Measurements from ENCODE around the gene ATRNL1. TPM values are rescaled to one million over a fixed set of nuclear protein-coding genes. Genes with fewer than 3 reads are reported as not detected.

Gene ATRNL1
- total RNA-seq, 1 experiment from 2014 or later = 28.7 TPM

DNA sequence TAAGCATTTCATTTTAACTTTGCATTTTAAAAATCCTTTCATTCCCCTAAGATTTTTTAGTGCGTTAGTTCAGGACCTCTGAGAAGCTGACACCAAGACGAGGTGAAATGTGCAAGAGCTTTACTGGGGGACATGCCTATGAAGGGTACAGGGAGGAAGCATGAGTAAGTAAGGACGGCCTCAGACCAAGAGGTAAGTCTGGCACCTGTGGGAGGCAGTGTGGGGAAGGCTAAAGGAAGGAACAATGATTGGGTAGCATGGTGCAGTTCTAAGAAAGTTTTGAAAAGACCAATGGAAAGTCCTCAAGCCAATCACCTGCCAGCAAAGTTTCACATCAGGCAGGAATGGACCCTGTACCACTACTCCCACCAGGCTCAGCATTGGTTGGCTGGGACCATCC is 810.7 kb downstream of the ATRNL1 start:
- Mint-ChIP-seq H3K4me1 (peaks cover 21% of the 10 kb centered on the region), H3K36me3 (no peaks in the 10 kb centered on the region), H3K4me3 (no peak overlapping the region), H3K27me3 (ENCODE audit: low read depth) (no peaks in the 10 kb centered on the region), H3K27ac (no peak overlapping the region), H3K9me3 (no peaks in the 10 kb centered on the region)
- POLR2A ChIA-PET = no interaction called here
- CTCF ChIA-PET = interaction anchor here (1.5 kb wide), 2 partner anchors 23 to 38 kb away, joined by 3 read pairs; no protein-coding TSS in a partner anchor
- no peak for DNase-seq (ENCODE audit: low spot score)
- ATAC-seq = peak; percentile 87
- TF ChIP-seq ZNF232 (CRISPR knock-in tag; IDR thresholded peaks at IDR 0.05) (no peak), NFATC4 (CRISPR knock-in tag; IDR thresholded peaks at IDR 0.05) (no peak), NFYB (CRISPR knock-in tag; conservative IDR thresholded peaks at IDR 0.05; ENCODE audit: low read depth) (no peak), SMAD3 (CRISPR knock-in tag; IDR thresholded peaks at IDR 0.05; ENCODE audit: borderline replicate concordance) (no peak), FOXJ3 (CRISPR knock-in tag; IDR thresholded peaks at IDR 0.05; ENCODE audit: borderline replicate concordance) (no peak), KAT7 (CRISPR knock-in tag; IDR thresholded peaks at IDR 0.05; ENCODE audit: borderline replicate concordance) (no peak)
- TF ChIP-seq, protein P1, sequence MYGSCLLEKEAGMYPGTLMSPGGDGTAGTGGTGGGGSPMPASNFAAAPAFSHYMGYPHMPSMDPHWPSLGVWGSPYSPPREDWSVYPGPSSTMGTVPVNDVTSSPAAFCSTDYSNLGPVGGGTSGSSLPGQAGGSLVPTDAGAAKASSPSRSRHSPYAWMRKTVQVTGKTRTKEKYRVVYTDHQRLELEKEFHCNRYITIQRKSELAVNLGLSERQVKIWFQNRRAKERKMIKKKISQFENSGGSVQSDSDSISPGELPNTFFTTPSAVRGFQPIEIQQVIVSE (CRISPR knock-in tag; IDR thresholded peaks at IDR 0.05; ENCODE audit: borderline replicate concordance) = no peak
- TF ChIP-seq, protein P2, sequence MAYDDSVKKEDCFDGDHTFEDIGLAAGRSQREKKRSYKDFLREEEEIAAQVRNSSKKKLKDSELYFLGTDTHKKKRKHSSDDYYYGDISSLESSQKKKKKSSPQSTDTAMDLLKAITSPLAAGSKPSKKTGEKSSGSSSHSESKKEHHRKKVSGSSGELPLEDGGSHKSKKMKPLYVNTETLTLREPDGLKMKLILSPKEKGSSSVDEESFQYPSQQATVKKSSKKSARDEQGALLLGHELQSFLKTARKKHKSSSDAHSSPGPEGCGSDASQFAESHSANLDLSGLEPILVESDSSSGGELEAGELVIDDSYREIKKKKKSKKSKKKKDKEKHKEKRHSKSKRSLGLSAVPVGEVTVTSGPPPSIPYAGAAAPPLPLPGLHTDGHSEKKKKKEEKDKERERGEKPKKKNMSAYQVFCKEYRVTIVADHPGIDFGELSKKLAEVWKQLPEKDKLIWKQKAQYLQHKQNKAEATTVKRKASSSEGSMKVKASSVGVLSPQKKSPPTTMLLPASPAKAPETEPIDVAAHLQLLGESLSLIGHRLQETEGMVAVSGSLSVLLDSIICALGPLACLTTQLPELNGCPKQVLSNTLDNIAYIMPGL (CRISPR knock-in tag; IDR thresholded peaks at IDR 0.05) = no peak
- TF ChIP-seq, protein P3, sequence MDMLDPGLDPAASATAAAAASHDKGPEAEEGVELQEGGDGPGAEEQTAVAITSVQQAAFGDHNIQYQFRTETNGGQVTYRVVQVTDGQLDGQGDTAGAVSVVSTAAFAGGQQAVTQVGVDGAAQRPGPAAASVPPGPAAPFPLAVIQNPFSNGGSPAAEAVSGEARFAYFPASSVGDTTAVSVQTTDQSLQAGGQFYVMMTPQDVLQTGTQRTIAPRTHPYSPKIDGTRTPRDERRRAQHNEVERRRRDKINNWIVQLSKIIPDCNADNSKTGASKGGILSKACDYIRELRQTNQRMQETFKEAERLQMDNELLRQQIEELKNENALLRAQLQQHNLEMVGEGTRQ (CRISPR knock-in tag; IDR thresholded peaks at IDR 0.05) = no peak

DNA sequence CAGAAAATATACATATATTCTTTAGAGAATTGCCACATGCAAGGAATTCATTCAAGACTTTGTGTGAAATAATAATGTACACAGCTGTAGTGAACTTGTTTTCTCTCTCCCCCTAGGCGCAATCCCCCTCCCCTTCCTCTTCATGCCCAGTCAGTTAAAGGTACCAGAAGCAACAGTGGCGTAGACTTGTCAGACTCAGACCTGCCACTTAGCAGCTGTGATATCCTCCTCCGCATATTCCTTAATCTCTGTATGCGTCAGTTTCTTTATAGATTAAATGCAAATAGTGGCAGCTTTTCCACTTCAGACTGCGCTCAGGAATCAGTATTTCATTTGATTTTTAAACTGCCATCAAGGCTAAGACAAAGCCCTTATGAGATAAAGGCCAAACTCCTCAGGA is 815.9 kb downstream of the ATRNL1 start:
- no peaks in the 10 kb centered on the region for H3K27me3 Mint-ChIP-seq (ENCODE audit: low read depth)
- TF ChIP-seq, protein P4, sequence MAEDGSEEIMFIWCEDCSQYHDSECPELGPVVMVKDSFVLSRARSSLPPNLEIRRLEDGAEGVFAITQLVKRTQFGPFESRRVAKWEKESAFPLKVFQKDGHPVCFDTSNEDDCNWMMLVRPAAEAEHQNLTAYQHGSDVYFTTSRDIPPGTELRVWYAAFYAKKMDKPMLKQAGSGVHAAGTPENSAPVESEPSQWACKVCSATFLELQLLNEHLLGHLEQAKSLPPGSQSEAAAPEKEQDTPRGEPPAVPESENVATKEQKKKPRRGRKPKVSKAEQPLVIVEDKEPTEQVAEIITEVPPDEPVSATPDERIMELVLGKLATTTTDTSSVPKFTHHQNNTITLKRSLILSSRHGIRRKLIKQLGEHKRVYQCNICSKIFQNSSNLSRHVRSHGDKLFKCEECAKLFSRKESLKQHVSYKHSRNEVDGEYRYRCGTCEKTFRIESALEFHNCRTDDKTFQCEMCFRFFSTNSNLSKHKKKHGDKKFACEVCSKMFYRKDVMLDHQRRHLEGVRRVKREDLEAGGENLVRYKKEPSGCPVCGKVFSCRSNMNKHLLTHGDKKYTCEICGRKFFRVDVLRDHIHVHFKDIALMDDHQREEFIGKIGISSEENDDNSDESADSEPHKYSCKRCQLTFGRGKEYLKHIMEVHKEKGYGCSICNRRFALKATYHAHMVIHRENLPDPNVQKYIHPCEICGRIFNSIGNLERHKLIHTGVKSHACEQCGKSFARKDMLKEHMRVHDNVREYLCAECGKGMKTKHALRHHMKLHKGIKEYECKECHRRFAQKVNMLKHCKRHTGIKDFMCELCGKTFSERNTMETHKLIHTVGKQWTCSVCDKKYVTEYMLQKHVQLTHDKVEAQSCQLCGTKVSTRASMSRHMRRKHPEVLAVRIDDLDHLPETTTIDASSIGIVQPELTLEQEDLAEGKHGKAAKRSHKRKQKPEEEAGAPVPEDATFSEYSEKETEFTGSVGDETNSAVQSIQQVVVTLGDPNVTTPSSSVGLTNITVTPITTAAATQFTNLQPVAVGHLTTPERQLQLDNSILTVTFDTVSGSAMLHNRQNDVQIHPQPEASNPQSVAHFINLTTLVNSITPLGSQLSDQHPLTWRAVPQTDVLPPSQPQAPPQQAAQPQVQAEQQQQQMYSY (CRISPR knock-in tag; IDR thresholded peaks at IDR 0.05) = no peak
- TF ChIP-seq ESRRA (CRISPR knock-in tag; IDR thresholded peaks at IDR 0.05; ENCODE audit: borderline replicate concordance) (no peak), JAZF1 (CRISPR knock-in tag; IDR thresholded peaks at IDR 0.05) (no peak), ZNF219 (CRISPR knock-in tag; IDR thresholded peaks at IDR 0.05; ENCODE audit: borderline replicate concordance) (no peak), ZNF317 (CRISPR knock-in tag; IDR thresholded peaks at IDR 0.05; ENCODE audit: borderline replicate concordance, low read depth) (no peak), RORB (CRISPR knock-in tag; IDR thresholded peaks at IDR 0.05) (no peak)
- TF ChIP-seq, protein P5, sequence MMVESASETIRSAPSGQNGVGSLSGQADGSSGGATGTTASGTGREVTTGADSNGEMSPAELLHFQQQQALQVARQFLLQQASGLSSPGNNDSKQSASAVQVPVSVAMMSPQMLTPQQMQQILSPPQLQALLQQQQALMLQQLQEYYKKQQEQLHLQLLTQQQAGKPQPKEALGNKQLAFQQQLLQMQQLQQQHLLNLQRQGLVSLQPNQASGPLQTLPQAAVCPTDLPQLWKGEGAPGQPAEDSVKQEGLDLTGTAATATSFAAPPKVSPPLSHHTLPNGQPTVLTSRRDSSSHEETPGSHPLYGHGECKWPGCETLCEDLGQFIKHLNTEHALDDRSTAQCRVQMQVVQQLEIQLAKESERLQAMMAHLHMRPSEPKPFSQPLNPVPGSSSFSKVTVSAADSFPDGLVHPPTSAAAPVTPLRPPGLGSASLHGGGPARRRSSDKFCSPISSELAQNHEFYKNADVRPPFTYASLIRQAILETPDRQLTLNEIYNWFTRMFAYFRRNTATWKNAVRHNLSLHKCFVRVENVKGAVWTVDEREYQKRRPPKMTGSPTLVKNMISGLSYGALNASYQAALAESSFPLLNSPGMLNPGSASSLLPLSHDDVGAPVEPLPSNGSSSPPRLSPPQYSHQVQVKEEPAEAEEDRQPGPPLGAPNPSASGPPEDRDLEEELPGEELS (CRISPR knock-in tag; IDR thresholded peaks at IDR 0.05) = no peak
- TF ChIP-seq, protein P6, sequence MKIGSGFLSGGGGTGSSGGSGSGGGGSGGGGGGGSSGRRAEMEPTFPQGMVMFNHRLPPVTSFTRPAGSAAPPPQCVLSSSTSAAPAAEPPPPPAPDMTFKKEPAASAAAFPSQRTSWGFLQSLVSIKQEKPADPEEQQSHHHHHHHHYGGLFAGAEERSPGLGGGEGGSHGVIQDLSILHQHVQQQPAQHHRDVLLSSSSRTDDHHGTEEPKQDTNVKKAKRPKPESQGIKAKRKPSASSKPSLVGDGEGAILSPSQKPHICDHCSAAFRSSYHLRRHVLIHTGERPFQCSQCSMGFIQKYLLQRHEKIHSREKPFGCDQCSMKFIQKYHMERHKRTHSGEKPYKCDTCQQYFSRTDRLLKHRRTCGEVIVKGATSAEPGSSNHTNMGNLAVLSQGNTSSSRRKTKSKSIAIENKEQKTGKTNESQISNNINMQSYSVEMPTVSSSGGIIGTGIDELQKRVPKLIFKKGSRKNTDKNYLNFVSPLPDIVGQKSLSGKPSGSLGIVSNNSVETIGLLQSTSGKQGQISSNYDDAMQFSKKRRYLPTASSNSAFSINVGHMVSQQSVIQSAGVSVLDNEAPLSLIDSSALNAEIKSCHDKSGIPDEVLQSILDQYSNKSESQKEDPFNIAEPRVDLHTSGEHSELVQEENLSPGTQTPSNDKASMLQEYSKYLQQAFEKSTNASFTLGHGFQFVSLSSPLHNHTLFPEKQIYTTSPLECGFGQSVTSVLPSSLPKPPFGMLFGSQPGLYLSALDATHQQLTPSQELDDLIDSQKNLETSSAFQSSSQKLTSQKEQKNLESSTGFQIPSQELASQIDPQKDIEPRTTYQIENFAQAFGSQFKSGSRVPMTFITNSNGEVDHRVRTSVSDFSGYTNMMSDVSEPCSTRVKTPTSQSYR (CRISPR knock-in tag; IDR thresholded peaks at IDR 0.05) = no peak
- TF ChIP-seq, protein P7, sequence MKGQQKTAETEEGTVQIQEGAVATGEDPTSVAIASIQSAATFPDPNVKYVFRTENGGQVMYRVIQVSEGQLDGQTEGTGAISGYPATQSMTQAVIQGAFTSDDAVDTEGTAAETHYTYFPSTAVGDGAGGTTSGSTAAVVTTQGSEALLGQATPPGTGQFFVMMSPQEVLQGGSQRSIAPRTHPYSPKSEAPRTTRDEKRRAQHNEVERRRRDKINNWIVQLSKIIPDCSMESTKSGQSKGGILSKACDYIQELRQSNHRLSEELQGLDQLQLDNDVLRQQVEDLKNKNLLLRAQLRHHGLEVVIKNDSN (CRISPR knock-in tag; IDR thresholded peaks at IDR 0.05) = no peak

More for the DNA sequence above, 815.9 kb downstream of the ATRNL1 start:
- POLR2A ChIA-PET = no interaction called here
- Mint-ChIP-seq H3K9me3 (peaks cover 4% of the 10 kb centered on the region), H3K4me1 (no peaks in the 10 kb centered on the region), H3K4me3 (no peak overlapping the region), H3K36me3 (no peaks in the 10 kb centered on the region), H3K27ac (no peak overlapping the region)
- ATAC-seq (no peak), DNase-seq (ENCODE audit: low spot score) (no peak)
- CTCF ChIA-PET = interaction anchor here (0.6 to 1.3 kb wide), 5 partner anchors 9 to 294 kb away, joined by 3 to 5 read pairs (median 3); no protein-coding TSS in a partner anchor
